Muscle of arm (tissue), 14 donors: ENCODE data around the gene CCDC18. TPM values are rescaled to one million over a fixed set of nuclear protein-coding genes. Genes with fewer than 3 reads are reported as not detected.
"Not testable (repeated sequence)": the region's sequence is repeated elsewhere in the genome, so short reads cannot be mapped to it uniquely, and the experiment has no call there.

ENCODE experiments used
- DNase-seq: peaks from one replicate; pipeline ENCODE4 v3.0.0-alpha.2; 2013
- long read RNA-seq, 11 donors: transcript quantifications; one replicate each; lab custom pipeline, GENCODE V29; 2026
- polyA plus RNA-seq, 12 donors: library from polyadenylated mRNA; unstranded; fragments of 120-200 nt; gene quantifications; one replicate each; pipeline ENCODE4 v1.2.1, GENCODE V29; 2013; ENCODE audit not compliant: insufficient read length in 12 of 12

Gene CCDC18
- polyA plus RNA-seq = 10 to 100 TPM in 1 of 12 donors, 1 to 10 TPM in 10, not detected in 1; 3.5 to 10.3 (median 5.8) TPM
- long read RNA-seq, donor 1, partial matches to known transcripts = 61 of 73 reads
- long read RNA-seq, donor 1, other reads (novel, unspliced or antisense) = 12 of 73 reads
- long read RNA-seq, donor 2 = 0 reads
- long read RNA-seq, donor 3 = 0 reads
- long read RNA-seq, donor 4 = 0 reads
- long read RNA-seq, donor 5, partial matches to known transcripts = 0 of 1 reads
- long read RNA-seq, donor 5, other reads (novel, unspliced or antisense) = 0 of 1 reads
- long read RNA-seq, donor 6, partial matches to known transcripts = 0 of 1 reads
- long read RNA-seq, donor 6, other reads (novel, unspliced or antisense) = 0 of 1 reads
- long read RNA-seq, donor 7 = 0 reads
- long read RNA-seq, donor 8, partial matches to known transcripts = 8 of 24 reads
- long read RNA-seq, donor 8, other reads (novel, unspliced or antisense) = 16 of 24 reads
- long read RNA-seq, donor 9 = 0 reads
- long read RNA-seq, donor 10, partial matches to known transcripts = 8 of 8 reads
- long read RNA-seq, donor 10, other reads (novel, unspliced or antisense) = 0 of 8 reads
- long read RNA-seq, donor 11 = 0 reads

- DNase-seq = no peak
Measured at GRCh38 chr1:93180723-93181613, at the start of gene CCDC18. Gene CCDC18 (plus strand): TSS chr1:93180724. CDS start chr1:93183362, 2,638 bp downstream.

- no peak for DNase-seq
Measured at GRCh38 chr1:93132638-93133037, 47.9 kb upstream of the CCDC18 start.

GRCh38 chr1:93136445-93136844, 44.1 kb upstream of the CCDC18 start:
- no peak for DNase-seq

DNA sequence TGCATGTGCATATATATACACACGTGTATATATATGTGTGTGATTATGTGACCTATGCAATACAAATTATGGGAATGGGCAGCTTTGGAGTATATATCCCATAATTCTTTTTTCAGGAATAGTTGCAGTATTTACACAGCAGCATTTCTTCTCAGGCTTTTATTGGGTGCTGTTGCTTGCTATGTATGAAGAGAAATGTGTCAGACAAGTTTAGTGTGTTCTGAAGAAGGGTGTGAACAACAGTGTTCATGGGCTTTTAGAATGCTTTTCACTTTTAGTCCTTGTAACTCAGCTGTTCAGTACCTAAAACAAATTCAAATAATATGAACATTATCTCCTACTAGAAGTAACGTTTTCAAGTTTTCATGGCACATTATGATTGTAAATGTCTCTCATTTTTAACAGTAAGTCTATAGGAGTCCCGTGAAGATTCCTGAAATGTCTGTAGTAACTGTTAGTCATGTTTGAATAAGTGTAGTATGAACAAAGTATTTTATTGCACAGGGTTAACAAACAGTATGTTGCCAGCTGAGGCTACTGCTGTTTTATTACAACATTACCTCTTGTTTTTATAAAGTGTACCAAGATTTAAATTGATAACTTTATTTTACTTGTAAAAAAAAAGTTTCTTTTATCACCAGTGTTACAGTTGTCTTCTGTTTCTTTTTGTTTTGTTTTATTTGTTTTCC, 42.8 kb upstream of the CCDC18 start:
- DNase-seq = no peak

DNA sequence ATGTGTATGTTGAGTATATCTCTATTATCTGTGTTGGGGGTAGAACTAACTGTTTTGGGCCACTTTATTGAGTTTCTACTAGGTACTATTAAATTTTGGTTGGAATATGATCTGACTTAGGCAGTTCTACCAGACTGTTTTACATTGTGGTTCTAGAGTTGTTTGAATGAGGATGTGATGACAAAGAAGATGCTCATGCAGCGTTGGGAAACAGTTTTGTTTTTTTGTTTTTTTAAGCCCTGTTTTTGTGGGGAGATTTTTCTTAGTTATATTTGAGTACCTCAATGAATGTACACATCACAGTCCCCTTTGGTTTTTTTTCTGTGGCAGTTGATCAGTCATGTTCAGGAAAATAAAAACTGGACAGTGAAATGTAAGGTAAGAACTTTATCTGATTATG, 40.4 kb upstream of the CCDC18 start:
- DNase-seq = no peak

- DNase-seq = no peak
Measured at GRCh38 chr1:93142161-93142560, 38.4 kb upstream of the CCDC18 start.

DNA sequence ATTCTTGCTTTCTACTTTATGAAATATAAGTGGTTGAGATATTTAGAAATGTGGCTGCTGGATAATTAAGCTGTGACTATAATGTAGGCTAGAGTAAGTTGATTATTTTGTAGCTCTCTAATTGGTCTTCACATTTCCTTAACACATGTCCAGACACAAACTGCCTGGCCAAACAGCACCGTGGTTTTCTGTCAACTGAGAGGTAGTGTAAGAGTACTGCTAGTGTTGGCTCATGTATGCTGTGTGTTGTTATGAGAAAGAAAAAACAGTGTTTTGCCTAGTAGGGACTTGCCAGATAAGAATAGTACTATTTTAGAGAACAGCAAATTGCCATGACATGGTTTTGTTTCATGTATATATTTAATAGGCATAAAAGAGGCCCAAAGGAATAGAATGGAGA, 37.4 kb upstream of the CCDC18 start:
- DNase-seq = no peak

- no peak for DNase-seq
Measured at GRCh38 chr1:93143769-93144168, 36.8 kb upstream of the CCDC18 start.

DNA sequence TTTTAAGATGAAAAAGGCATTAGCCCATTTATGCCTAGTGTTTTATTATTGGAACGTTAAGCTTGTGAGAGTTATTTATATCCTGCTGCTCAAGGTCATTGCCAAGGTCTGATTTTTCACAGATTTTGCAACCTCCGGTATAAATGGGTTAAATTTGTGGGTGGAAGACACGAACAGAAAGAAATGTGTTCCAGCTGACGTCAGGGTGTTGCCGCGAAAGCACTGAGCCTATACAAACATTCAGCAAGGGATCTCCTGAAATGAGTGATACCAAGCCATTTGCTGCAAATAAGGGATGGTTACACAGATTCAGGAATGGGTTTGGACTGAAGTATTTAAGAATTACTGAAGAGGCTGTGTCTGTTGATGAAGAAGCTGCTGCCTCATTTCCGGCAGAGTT, 32.5 kb upstream of the CCDC18 start:
- DNase-seq = no peak

DNA sequence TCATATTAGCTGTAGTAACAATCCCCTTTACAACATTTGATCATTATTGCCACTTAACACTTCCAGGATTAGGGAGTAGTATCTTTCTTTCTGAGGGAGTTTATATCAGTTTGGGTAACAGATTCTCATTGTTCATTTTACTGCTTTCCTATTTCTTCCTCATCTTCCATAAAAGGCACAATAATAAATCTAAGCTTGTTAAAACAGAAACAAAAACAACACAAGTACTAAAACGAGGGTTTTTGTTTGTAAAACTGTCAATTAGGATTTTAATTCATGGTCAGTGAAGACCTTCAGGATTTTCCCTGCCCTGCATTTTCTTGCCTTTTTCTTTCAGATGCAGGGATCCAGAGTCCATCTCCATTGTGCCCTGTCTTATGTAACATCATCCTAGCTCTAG, 29.8 kb upstream of the CCDC18 start:
- no peak for DNase-seq

- no peak for DNase-seq
Measured at GRCh38 chr1:93151474-93151873, 29.1 kb upstream of the CCDC18 start.

GRCh38 chr1:93152835-93153234, 27.7 kb upstream of the CCDC18 start:
- no peak for DNase-seq

DNA sequence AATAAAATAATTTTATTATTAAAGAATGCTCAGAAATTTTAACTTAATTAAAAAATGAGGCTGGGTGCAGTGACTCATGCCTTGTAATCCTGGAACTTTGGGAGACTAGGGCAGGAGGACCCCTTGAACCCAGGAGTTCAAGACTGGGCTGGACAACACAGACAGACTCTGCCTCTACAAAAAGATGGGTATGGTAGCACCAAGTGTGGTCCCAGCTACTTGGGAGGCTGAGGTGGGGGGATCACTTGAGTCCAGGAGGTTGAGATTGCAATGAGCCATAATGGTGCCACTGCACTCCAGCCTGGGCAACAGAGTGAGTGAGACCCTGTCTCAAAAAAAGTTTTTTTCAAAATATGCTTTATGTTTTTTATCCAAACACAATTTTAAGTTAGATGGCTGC, 25.6 kb upstream of the CCDC18 start:
- DNase-seq = no peak

GRCh38 chr1:93155335-93155734, 25.2 kb upstream of the CCDC18 start:
- DNase-seq = no peak

DNA sequence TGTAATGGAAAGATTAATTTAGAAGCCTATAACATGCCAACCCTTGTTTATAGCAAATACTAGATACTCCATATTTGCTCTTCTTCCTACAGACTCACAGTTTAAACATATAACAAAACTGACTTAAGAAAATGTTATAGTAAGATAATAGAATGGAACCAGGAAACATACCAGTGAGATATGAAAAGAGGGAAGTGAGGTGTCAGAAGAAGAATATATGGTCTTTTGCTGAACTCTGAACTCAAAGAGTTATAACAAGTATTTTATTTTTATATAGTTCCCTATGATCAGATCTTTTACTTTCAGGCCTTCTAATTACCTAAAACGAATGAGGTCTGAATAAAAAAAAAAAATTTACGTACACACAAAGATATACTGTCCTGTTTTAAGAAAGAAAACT, 21.2 kb upstream of the CCDC18 start:
- DNase-seq = no peak

- DNase-seq = not testable (repeated sequence)
Measured at GRCh38 chr1:93163314-93163713, 17.2 kb upstream of the CCDC18 start.

- no peak for DNase-seq
Measured at GRCh38 chr1:93164816-93165215, 15.7 kb upstream of the CCDC18 start.

- not testable (repeated sequence) for DNase-seq
Measured at GRCh38 chr1:93165895-93166294, 14.6 kb upstream of the CCDC18 start.

DNA sequence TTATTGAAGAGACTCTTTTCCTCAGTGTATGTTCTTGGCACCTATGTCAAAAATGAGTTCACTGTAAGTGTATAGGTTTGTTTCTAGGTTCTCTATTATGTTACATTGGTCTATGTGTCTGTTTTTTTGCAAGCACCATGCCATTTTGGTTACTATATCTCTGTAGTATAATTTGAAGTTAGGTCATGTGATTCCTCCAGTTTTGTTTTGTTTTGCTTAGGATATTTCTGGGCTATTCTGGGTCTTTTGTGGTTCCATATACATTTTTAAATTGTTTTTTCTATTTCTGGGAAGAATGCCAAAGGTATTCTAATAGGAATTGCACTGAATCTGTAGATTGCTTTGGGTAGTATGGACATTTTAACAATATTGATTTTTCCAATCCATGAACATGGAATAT, 13.5 kb upstream of the CCDC18 start:
- DNase-seq = no peak

DNA sequence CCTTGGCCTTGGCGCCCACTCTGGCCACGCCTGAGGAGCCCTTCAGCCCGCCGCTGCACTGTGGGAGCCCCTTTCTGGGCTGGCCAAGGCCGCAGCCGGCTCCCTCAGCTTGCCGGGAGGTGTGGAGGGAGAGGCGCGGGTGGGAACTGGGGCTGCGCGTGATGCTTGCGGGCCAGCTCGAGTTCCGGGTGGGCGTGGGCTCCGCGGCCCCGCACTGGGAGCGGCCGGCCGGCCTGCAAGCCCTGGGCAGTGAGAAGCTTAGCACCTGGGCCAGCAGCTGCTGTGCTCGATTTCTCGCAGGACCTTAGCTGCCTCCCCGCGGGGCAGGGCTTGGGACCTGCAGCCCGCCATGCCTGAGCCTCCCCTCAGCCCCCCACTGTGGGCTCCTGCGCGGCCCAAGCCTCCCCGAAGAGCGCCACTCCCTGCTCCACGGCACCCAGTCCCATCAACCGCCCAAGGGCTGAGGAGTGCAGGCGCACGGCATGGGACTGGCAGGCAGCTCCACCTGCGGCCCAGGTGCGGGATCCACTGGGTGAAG, 10.3 kb upstream of the CCDC18 start:
- DNase-seq = not testable (repeated sequence)

DNA sequence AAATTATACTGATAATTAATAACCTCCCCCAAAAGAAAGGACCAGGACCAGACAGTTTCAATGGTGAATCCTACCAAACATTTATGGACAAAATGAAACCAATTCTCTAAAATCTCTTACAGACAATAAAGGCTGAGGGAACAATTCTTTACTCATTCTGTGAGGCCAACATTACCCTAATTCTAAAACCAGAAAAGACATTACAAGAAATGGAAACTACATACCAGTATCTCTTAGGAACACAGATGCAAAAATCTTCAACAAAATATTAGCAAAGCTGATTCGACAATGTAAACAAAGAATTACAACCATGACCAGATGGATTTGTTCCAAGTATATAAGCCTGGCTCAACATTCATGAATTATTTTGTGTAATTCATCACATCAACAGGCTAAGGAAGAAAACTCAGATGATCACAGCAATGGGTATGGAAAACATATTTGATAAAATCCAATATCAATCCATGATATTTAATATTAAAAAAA, 8.9 kb upstream of the CCDC18 start:
- no peak for DNase-seq
